GM19043 (cell line): Measurements from ENCODE around the gene CELF4.

Experiments used
- ATAC-seq: cut with Tn5 transposase; IDR thresholded peaks from one replicate; pipeline ENCODE4 v1.9.1; 2021; ENCODE audit warnings: low read depth; ENCODE audit not compliant: unreplicated experiment

Gene CELF4

DNA sequence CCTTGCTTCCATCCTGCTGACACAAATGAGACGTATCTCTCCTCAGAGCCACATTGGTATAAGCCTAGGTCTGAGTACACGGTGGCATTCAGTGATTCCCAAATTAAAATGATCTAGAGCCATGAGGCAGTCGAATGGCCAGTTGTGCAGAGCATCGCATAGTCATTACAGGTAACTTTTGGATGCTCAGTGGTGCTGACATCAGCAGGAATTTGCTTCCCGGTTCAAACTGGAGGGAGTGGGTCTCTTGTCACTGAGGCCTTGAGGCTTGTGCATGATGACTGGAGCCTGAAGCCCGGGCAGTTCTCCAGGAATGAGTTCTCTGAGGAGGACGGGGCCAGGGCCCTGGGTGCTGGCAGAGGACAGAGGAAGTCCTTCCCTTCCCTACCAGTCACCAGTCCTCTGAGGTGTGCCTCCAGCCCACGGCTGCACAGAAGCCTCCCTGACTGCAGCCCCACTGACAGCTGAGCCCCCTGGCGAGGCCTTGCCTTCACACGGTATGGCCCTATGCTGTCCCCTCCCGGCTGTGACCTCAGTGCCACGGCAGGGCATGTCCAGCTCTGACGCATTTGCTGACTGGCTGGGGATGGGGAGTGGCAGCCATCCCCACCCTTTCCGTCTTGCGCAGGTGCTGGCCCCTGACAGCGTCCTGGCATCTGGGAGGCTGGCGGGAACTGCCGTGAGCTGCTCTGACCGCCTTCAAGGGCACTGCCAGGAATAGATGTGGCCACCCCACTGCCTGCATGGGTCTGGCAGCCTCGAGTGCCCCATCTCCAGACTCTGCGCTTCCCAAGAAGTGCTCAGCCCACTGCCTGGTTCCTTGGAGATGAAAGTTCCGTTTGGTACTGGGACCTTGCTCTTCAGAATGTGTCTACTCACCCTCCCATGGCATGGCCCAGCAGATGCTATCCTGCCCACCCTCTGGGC is 117.4 kb downstream of the CELF4 start:
- no peak for ATAC-seq

DNA sequence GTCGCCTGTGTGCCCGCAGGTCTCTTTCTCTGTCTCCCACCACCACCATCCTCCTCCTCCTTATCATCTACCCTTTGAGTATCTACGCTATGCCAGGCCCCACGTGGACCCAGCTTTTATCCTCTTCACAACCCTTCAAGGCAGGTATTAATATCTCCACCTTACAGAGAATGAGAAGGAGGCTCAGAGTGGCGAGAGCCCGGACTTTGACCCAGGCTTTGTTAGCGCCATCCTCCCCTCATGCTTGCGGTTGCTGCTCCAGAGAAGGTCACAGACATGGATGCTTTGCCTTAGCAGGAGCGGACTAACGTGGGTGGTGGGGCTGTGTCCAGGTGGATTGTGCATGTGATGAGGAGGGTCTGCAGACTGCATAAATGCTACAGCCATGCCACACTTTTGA is 119.8 kb downstream of the CELF4 start:
- no peak for ATAC-seq

GRCh38 chr18:37445368-37445767 is 120.2 kb downstream of the CELF4 start:
- no peak for ATAC-seq

DNA sequence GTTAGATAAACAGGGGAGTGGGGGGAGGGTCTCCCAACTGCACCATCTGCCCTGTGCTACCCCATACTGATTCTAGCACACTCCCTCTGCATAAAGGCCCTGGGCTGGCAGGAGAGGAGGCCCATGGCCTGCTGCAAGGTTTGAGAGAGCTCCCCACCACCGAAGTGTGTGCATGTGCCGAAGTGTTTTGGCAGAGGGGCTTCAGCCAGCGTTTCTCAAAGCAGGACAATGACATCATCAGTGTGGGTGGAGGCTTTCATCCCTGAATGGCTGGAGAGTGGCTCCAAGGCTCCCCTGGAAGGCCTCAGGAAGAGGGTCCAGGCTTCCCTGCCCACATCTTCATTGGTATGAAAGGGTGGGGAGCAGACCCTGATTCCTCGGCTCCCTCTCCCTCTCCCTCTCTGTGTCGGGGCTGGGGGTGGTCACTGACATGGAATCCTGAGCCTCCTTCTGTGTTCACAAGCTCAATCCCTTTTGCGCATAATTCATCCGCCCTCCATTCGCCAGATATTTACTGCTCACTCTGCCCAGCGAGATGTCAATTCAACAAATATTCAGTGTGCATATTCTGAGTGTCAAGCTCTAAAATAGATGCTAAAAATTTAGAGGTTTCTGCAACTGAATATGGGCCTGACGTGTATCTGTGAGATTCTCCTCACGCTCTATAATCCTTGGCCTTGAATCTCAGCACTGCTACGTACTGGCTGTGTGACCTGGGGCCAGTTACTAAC is 122.1 kb downstream of the CELF4 start:
- ATAC-seq = no peak

- no peak for ATAC-seq
Measured at GRCh38 chr18:37442477-37442876, 123.1 kb downstream of the CELF4 start.

DNA sequence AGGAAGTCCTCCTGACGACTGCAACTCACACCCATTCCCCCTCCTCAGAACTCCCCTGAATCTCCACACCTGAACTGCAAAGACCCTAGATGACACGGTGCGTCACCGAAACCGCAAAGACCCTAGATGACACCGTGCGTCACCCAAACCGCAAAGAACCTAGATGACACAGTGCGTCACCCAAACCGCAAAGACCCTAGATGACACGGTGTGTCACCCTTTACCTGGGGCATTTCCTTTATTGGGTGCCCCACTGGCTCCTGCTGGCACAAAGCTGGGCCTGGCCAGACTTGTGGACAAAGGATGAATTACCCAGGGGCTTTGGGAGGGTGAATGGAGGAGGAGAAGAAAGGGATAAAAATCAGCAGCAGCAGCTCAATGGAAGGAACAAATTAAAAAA is 123.8 kb downstream of the CELF4 start:
- ATAC-seq = no peak

DNA sequence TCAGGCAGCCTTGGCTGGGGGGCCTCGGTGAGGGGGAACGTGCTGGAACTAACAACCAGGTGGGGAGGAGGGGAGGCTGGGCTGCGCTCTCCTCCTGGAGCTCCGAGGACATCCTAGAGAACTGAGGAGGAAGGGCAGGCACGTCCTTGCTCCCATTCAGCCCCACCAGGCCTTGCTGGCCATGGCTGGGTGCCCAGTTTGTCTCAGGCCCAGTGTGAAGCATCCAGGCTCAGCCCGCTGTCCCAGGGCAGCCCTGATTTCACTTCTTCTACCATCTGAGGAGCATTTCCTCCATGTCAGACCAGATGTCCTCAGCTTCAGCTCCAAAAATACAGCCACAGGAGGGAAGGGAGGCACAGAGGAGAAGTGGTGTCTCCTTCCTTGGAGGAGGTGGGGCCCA is 125.4 kb downstream of the CELF4 start:
- ATAC-seq = no peak

DNA sequence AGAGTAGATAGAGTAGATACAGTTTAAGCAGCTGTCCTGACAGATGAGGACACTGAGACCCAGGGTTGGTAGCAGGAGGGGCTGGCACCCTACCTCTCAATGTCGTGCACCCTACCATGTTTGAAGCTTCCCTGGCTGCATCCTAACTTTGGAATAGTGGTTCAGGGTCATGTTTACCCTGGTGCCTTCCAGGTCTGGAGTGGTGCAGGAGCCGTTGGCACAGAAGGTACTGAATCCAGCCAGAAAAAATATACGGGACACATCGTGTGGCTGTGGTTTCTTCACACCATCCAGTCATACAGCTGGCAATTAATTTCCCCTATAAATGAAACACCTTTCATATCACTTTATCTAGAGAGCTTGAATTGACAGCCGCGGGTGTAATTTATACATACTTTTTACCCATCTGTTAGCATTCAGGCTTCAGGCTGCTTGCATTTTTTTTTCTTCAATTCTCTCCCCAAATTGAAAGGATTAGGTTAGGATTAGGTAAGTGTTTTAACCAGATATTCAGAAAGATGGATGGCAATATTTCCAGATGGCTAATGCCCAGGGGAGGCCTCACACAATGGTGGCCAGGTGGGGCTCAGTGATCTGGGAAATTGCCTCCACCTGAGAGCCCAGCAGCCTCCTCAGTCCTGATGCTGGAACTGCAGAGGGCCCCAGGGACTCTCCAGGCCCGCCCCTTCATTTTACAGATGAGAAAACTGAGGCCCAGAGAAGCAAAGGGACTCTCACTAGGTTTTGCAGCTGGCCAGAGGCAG is 127.0 kb downstream of the CELF4 start:
- ATAC-seq = no peak

DNA sequence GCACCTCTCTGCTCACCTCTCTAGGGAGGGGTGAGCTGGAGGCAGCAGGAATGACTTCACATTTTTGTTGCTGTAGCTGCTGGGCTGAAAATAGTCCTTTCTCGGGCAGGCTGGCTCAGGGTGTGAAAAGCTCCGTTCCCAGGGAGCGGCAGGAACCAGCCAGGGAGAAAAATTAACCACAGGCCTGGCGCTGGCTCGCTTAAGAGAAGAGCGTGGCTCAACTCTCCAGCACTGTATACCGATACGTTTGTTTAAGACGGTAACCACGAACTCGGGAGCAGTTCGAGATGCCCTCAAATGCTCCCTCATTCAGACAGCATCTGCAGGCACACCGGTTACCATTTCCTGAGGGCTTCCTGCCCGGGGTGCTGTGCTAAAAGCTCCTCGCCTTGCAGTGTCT is 129.6 kb downstream of the CELF4 start:
- ATAC-seq = no peak

GRCh38 chr18:37435150-37435867 is 130.3 kb downstream of the CELF4 start:
- no peak for ATAC-seq

DNA sequence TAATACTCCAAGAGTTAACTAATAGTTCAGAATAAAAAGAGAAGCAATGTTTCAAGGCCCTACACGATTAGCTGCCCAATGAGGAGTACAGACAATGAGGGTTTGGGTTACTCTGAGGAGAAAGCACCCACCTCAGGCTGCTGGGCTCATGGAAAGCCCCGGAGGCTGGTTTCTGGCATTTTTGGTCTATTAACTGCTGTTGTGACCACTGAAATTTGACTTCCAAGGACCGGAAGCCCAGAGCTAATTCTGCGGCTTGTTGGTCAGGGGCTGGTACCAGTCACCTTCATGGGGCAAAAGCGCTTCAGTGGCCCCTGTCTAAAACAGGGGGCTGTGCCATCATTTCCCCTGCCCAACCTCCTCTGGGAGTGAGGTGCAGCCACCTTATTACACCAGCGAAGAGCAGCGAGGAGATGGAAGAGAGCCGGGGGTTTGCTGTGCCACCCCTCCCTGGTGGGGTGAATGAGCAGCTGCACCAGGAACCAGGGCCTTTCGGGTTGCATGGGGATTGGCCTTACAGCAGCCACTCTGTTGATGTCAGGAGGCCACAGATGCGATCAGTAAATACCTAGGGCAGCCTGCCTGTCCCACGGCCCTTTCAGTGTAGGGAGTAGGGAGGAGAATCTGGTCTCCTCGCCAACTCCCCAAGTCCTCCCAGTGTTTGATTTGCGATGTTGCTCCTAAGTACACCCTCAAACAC is 131.3 kb downstream of the CELF4 start:
- ATAC-seq = no peak

- no peak for ATAC-seq
Measured at GRCh38 chr18:37432436-37433195, 133.0 kb downstream of the CELF4 start.

- no peak for ATAC-seq
Measured at GRCh38 chr18:37430357-37431076, 135.1 kb downstream of the CELF4 start.

DNA sequence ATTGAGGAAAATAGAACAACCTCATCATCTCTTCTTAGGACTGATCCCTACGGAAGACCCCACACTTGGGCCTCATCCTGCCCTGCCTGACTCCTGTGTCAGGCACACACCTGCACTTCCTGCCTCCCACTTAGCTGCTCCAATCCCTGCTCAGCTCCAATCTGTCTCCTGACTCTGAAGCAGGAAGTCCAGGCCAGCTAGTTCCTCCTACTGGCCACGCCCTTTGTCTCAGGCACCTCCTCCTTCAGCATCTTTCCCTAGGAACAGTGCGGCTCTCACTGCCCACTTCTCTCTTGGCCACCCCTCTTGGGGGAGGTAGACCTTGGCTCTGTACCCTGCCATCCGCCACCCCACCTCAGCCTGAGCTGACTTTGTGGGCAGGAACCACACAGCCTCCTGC is 135.8 kb downstream of the CELF4 start:
- no peak for ATAC-seq

DNA sequence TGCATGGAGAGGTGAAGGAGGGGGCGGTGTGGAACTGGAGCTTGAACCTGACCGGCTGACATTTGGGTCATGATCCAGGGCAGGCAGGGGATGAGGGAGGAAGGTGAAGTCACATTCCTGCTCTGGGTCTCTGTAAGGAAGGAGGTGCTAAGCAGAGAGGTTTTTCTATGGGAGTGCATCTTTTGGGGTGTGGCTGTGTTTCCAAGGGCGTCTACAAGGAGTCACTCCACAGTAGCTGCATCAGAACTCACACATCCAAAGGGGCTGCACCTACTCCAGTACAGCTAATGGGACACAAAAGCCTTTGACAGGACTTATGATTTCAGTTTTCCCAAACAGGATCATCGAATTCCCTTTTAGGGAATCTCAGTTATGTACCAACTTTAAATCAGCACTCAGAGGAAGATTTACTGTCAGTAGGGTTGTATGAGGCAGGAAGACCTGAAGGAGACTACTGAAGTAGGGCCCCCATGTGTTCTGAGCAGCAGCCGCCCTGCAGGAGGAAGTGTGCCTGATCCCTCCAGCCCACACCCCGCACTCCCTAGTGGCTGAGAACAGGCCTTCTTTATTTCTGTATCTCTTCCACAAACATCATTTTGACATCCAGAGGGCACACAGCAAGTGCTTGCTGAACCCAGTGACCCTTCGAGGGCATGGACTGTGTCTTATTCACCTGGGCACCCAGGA is 137.2 kb downstream of the CELF4 start:
- no peak for ATAC-seq

GRCh38 chr18:37426586-37426985 is 139.0 kb downstream of the CELF4 start:
- ATAC-seq = no peak

GRCh38 chr18:37425222-37425621 is 140.4 kb downstream of the CELF4 start:
- ATAC-seq = no peak

- no peak for ATAC-seq
Measured at GRCh38 chr18:37424507-37424906, 141.1 kb downstream of the CELF4 start.
